Activated B cell treated with CpG ODN at 0.5 μM for 24 hours (primary cell): ENCODE data around the gene SPPL2C. TPM values are rescaled to one million over a fixed set of nuclear protein-coding genes. Genes with fewer than 3 reads are reported as not detected.

Experiments
- ATAC-seq: fragments of 200-7000 bp; cut with Tn5 transposase; one replicate; pipeline ENCODE4 v1.10.0; 2021; ENCODE audit warnings: low read depth, mild to moderate bottlenecking, moderate library complexity
- CTCF ChIA-PET: fragments of 350-600 bp; sonication (Branson Sonifier 250); formaldehyde crosslinking; loops from one replicate; lab custom pipeline; 2021; ENCODE audit warnings: antibody characterized with exemption; lab: Charles Lee
- POLR2A ChIA-PET: fragments of 350-600 bp; sonication (Branson Sonifier 250); formaldehyde crosslinking; loops from one replicate; lab custom pipeline; 2021; ENCODE audit warnings: antibody characterized with exemption; lab: Charles Lee
- DNase-seq: peaks from one replicate; pipeline ENCODE4 v3.0.0; 2022
- H3K27ac Mint-ChIP-seq: one replicate; pipeline ENCODE4 v1.8.0; 2020; ENCODE audit warnings: mixed read lengths
- H3K27me3 Mint-ChIP-seq: one replicate; pipeline ENCODE4 v1.8.0; 2021; ENCODE audit warnings: mixed read lengths
- H3K36me3 Mint-ChIP-seq: one replicate; pipeline ENCODE4 v1.8.0; 2021; ENCODE audit warnings: low read depth, mixed read lengths
- H3K4me1 Mint-ChIP-seq: one replicate; pipeline ENCODE4 v1.8.0; 2021; ENCODE audit warnings: mixed read lengths
- H3K4me3 Mint-ChIP-seq: one replicate; pipeline ENCODE4 v1.8.0; 2020; ENCODE audit warnings: mild to moderate bottlenecking, mixed read lengths
- H3K9me3 Mint-ChIP-seq: one replicate; pipeline ENCODE4 v1.8.0; 2020; ENCODE audit warnings: mixed read lengths
- intact Hi-C: fragments of 100-400 bp; cut with micrococcal nuclease; formaldehyde crosslinking; loops from one replicate; pipeline ENCODE4 v1.15.1; 2024
- total RNA-seq: library from RNA; stranded (reverse); gene quantifications from 2 replicates; pipeline ENCODE4 v1.2.3, GENCODE V29; 2022
- TF ChIP-seq, protein P1 (sequence below): fragments of 200-600 bp; IDR thresholded peaks from one replicate; pipeline ENCODE4 v1.8.0; 2022; ENCODE audit warnings: antibody characterized with exemption, mild to moderate bottlenecking

SPPL2C gene
- total RNA-seq, 1 donor from 2014 or later: not detected

DNA sequence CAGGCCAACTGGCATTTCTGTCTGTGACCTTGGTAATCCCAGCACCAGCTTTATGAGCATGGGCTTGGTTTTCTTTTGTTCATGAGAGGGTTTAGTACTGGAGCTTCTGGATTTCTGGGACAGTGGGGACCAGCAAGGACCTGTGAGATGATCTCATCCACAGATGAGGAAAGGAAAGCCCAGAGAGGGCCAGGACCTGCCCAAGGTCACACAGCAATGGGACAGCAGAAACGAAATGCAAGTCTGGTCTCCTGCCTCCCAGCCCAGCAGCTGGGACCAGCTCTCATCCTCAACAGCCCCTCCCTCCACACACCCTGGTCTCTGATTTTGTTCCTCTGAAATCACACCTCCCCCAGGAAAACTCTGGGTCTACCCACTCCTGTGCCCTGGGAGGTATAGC, 7.2 kb downstream of the SPPL2C start:
- intact Hi-C loops: no loop called here
- Mint-ChIP-seq H3K36me3 (no peaks in the 10 kb centered on the region), H3K4me3 (no peak overlapping the region), H3K4me1 (no peaks in the 10 kb centered on the region), H3K27me3 (peaks cover 27% of the 10 kb centered on the region), H3K9me3 (no peaks in the 10 kb centered on the region), H3K27ac (no peak overlapping the region)
- CTCF ChIA-PET: interaction anchor here (0.8 to 1.7 kb wide), 10 partner anchors 10 to 633 kb away, joined by 3 to 8 read pairs (median 4); no protein-coding TSS in a partner anchor
- POLR2A ChIA-PET: no interaction called here
- no peak for ATAC-seq
- TF ChIP-seq, protein P1, sequence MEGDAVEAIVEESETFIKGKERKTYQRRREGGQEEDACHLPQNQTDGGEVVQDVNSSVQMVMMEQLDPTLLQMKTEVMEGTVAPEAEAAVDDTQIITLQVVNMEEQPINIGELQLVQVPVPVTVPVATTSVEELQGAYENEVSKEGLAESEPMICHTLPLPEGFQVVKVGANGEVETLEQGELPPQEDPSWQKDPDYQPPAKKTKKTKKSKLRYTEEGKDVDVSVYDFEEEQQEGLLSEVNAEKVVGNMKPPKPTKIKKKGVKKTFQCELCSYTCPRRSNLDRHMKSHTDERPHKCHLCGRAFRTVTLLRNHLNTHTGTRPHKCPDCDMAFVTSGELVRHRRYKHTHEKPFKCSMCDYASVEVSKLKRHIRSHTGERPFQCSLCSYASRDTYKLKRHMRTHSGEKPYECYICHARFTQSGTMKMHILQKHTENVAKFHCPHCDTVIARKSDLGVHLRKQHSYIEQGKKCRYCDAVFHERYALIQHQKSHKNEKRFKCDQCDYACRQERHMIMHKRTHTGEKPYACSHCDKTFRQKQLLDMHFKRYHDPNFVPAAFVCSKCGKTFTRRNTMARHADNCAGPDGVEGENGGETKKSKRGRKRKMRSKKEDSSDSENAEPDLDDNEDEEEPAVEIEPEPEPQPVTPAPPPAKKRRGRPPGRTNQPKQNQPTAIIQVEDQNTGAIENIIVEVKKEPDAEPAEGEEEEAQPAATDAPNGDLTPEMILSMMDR: no peak
- no peak for DNase-seq

GRCh38 chr17:45852535-45853297, 8.0 kb downstream of the SPPL2C start:
- Mint-ChIP-seq H3K4me1 (no peaks in the 10 kb centered on the region), H3K27me3 (peaks cover 29% of the 10 kb centered on the region), H3K36me3 (no peaks in the 10 kb centered on the region), H3K9me3 (no peaks in the 10 kb centered on the region), H3K27ac (no peak overlapping the region), H3K4me3 (no peak overlapping the region)
- ChIA-PET POLR2A (interaction anchor here (0.5 kb wide), 1 partner anchor 345 kb away, joined by 8 read pairs; no protein-coding TSS in a partner anchor), CTCF (interaction anchor here (0.7 to 1.7 kb wide), 10 partner anchors 10 to 633 kb away, joined by 3 to 8 read pairs (median 3); no protein-coding TSS in a partner anchor)
- TF ChIP-seq, protein P1: peak; percentile 56
- intact Hi-C loops: no loop called here
- ATAC-seq (peak; percentile 28), DNase-seq (no peak)

- no peaks in the 10 kb centered on the region for H3K9me3 Mint-ChIP-seq
- DNase-seq (no peak), ATAC-seq (no peak)
- peaks cover 40% of the 10 kb centered on the region for H3K27me3 Mint-ChIP-seq
- H3K36me3 Mint-ChIP-seq: no peaks in the 10 kb centered on the region
- intact Hi-C loops: no loop called here
- H3K4me3 Mint-ChIP-seq: no peak overlapping the region
- no peak overlapping the region for H3K27ac Mint-ChIP-seq
- POLR2A ChIA-PET: no interaction called here
- CTCF ChIA-PET: no interaction called here
- TF ChIP-seq, protein P1: no peak
- H3K4me1 Mint-ChIP-seq: no peaks in the 10 kb centered on the region
Observed at GRCh38 chr17:45854209-45854608, 9.5 kb downstream of the SPPL2C start.

- Mint-ChIP-seq H3K27ac (no peak overlapping the region), H3K4me1 (no peaks in the 10 kb centered on the region), H3K36me3 (no peaks in the 10 kb centered on the region), H3K27me3 (peaks cover 43% of the 10 kb centered on the region), H3K9me3 (no peaks in the 10 kb centered on the region), H3K4me3 (no peak overlapping the region)
- intact Hi-C loops: no loop called here
- ATAC-seq: no peak
- TF ChIP-seq, protein P1: no peak
- no peak for DNase-seq
- ChIA-PET POLR2A (no interaction called here), CTCF (no interaction called here)
Observed at GRCh38 chr17:45855691-45856336, 11.1 kb downstream of the SPPL2C start.

DNA sequence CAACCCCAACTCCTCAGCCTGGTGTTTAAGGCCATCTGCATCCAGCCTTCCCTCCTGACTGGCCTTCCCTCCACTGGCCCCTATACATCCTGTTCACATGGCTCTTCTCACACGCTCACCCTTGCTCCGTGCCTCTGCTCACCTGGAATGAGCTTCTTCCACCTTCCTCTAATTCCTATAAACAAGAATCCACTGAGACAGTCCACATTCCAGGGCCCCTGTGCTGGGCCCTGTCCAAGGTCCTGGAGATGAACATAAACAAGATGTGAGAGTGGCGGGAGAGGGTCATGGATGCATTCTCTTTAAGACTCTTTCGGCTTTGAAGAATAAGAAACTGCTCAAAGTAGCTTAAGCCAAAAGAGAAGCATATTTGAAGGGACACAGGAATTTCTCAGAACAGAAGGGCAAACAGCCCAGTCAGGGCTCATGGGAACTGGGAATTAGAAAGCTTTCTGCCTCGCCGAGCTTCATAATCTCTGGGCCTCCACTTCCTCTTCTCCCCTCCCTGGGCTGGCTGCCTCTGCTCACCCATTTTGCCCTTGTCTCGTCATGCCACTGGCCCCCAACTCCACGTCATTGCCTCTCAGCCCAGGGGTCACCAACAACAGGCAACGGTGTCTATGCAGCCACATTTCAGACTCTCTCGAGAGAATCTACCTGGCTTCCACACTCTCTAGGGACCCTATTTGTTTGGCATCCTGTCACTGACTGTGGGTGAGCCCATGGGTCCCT, 13.5 kb downstream of the SPPL2C start:
- intact Hi-C loops: no loop called here
- CTCF ChIA-PET: no interaction called here
- H3K27ac Mint-ChIP-seq: no peak overlapping the region
- no peaks in the 10 kb centered on the region for H3K4me1 Mint-ChIP-seq
- ATAC-seq: no peak
- peaks cover 3% of the 10 kb centered on the region for H3K9me3 Mint-ChIP-seq
- peaks cover 40% of the 10 kb centered on the region for H3K27me3 Mint-ChIP-seq
- no peak overlapping the region for H3K4me3 Mint-ChIP-seq
- H3K36me3 Mint-ChIP-seq: no peaks in the 10 kb centered on the region
- TF ChIP-seq, protein P1: no peak
- no peak for DNase-seq
- POLR2A ChIA-PET: no interaction called here
